Activated CD4-positive, alpha-beta T cell treated with anti-CD3 and anti-CD28 coated beads, Interleukin-10, Interleukin-2, amounts not matched to agents 100 ng/mL and 50 ng/mL, durations not matched to agents 16 hours and 8 hours (primary cell): ENCODE data around the gene AGBL3.

ENCODE experiments used
- DNase-seq: peaks from one replicate; pipeline ENCODE4 v3.0.0-alpha.2; 2020

The AGBL3 gene

GRCh38 chr7:134986363-134987251, at the start of gene AGBL3:
TSS of gene AGBL3 (plus strand) at chr7:134986508. CDS start at chr7:134987934, 1,426 bp downstream.
- peak; percentile 96 for DNase-seq

DNA sequence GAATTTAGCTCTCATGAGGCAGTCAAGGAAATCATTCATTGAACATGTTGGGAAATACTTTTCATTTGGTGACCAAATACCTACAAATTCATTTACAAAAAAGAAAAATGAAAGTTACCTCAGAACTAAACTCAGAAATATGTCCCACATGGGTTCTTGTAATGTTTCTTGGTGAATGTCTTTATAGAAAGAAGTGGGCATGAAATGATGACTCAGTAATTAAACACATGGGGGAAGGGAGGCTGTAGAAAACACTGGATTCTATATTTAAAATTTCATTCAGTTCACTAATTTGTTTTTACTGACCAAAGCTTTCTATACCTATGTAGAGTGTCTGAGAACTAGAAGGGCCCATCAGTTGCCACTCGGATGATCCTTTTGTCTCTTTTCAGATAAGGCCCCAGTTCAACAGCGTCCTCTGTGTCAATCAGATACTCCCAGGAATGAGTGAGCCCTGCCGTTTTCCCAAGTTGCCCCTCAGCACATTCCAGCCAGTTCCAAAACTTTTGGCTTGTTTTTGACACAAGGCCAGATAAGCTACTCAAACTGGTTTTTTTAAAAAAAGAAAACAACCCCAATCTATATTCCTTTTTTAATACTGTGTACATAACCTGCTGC, 49.3 kb upstream of the AGBL3 start:
- DNase-seq = no peak

DNA sequence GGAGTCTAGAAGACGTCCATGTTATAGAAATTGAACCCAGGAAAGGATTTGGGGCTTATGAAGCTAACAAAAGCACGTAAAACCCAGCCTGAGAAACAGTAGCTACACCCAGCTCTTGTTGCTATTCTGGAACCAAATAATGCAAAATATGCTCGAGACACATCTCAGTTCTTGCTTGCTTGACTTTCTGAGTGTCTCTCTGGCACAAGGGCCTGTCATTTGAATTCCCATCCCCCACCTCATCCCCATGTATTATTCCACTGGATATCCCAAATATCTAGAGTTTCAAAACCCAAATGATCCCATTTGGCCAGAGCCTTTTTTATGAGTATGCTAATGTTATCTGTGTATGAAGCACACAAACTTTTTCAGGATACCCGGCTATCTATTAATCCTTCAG, 48.2 kb upstream of the AGBL3 start:
- no peak for DNase-seq

- DNase-seq = no peak
Measured at GRCh38 chr7:134939136-134939535, 47.2 kb upstream of the AGBL3 start.

DNA sequence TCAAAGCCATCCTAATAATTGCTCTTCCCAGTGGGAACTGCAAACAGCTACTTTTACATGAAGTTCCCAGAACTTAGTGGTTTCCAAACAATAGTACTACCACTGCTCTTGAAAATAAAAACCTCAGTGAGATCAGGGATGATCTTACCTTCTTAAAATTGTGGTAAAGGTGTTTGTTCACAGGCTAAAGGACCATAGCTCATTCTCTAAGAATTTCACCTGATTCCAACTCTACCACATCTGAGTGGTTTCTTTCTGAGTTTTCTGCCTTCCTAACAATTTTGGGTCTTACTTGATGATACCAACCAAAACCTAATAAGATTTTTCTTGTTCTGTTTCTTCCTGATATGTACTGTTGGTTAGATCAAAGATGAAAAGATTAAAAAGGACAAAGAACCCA, 45.6 kb upstream of the AGBL3 start:
- no peak for DNase-seq

GRCh38 chr7:134941185-134941900, 45.0 kb upstream of the AGBL3 start:
- no peak for DNase-seq

DNA sequence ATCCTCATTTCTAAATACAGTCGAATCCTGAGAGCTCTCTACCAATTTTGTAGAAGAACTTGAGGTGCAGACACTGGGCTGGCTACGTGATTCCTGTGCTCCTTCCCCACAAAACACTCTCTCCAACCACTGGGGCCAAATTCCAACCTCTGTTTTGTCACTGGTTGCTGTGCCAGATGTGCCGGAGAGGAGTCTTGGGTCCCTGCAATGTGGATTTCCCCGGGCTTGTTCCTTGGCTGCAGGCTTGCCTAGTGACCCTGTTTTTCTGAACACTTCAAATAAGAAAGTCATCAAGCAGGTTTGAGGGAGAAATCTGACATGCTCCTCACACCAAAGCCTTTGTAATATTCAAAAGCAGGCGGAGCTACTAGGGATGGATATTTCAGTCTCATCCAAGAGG, 44.4 kb upstream of the AGBL3 start:
- DNase-seq = no peak

DNA sequence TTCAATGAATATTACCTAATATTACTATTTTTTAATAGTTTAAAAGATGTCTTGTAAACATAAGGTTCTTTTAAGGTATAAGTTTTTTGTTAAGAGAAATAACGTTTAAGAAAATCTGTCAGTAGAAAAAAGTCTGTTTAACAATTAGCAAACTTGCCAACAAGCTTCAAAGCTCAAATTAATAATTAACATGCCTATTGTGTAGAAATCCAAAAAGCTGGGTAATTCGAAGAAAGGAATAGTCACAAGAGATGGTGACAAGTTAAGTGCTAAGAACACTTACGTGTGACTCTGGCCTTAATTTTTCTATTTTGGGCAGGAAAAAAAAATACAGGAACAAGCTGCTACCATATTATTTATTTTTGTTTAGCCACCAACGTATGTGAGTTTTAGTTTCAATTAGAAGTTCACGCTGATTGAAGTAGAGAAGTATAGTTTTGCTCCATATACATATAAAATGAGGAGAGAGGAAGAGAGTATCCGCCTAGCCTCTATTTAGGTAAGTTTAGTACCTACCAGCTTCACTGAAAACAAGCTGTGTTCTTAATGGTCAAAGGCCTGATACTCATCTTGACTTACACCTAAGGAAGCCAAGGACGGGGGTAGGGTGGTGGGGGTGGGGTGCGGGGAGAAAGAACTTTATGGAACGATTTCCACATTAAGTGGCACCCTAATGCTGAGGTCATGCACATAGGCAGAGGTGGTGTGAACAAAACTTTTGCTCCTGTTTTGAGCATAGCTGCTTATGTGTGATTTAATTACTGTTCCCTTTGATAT, 43.4 kb upstream of the AGBL3 start:
- DNase-seq = no peak

- peak; percentile 34 for DNase-seq
Measured at GRCh38 chr7:134943785-134944400, 42.4 kb upstream of the AGBL3 start.

GRCh38 chr7:134945691-134946090, 40.6 kb upstream of the AGBL3 start:
- no peak for DNase-seq

DNA sequence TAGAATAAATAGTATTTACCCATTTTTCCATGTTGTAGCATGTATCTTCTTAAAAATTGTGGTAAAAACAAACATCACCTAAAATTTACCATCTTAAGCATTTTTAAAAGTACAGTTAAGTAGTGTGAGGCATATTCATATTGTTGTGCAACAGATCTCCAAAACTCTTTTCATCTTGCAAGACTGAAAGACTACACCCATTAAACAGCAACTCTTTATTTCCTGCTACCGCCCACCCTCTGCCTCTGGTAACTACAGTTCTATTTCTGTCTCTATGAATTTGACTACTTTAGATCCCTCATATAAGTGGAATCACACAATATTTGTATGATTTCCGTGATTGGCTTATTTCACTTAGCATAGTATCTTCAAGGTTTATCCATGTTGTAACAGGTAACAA, 40.0 kb upstream of the AGBL3 start:
- DNase-seq = no peak

GRCh38 chr7:134947329-134947728, 39.0 kb upstream of the AGBL3 start:
- no peak for DNase-seq

DNA sequence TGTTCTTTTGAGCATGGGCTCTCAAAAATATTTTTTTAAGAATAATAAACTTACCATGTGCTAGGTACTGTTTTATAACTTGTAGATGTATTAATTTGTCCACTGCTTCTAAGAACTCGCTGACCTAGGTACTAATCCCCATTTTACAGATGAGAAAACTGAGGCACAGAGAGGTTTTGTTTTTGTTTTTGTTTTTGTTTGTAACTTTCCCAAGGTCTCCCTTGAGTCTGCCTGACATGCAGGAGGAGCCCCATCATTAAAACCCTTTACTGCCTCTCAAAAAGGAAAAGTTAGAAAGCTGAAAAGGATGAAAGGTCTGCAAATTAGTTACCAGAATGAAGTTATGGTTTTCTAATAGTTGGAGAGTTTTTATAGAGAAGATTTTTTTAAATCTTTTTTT, 38.5 kb upstream of the AGBL3 start:
- DNase-seq = no peak

DNA sequence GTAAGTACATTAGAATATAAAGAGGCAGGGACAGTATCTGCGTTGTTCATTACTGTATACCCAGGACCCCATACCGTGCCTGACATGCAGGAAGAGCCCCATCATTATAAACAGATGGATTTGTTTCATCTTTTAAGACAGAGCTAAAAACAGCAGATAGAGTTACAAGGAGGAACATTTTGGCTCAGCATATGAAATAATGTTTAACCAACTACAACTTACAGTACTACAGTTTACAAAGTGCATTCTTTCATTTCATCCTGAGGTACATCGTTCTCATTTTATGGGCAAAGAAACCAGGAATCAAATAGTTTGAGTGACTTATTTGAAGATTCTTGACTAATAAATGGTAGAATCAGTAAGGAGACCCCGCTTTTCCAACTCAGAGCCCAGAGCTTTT, 38.1 kb upstream of the AGBL3 start:
- no peak for DNase-seq

- no peak for DNase-seq
Measured at GRCh38 chr7:134948736-134949135, 37.6 kb upstream of the AGBL3 start.

- no peak for DNase-seq
Measured at GRCh38 chr7:134949171-134949570, 37.1 kb upstream of the AGBL3 start.

DNA sequence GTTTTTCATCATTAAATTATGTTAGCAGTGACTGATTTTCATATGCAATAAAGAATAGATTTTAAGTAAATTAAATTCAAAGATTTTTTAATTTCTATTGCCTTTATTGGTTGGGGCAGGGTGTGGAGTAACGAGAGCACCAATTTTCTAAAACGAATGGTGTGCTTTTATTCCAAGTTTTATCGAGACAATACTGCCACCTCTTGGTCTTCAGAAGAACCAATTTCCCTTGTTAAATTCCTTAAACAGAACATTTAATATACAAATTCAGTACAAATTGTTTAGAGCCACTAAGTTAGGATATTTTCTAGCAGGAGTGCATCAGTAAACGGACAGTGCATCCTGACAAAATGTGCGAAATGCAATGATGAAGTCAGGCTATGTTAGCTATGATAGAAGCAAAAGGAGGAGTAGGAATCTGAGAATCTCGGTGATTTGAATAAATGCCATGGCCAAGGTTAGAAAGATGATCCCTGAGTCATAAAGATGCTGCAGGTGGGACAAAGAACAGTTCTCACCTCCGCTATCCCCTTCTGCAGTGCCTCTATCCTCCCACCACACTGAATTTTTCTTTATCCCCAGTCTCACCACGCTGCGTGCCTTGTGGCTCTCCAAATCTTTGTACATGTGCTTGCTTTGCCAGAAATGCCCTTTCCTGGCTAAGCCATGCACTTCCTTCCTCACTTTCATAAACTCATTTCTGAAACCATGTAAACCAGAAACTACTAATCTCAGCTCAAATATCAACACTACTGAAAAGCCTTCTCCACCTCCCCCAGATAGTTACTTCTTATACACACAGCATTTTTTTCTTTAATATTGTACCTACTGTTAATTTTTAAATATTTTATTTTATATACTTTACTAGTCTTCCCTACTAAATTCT, 31.9 kb upstream of the AGBL3 start:
- peak; percentile 47 for DNase-seq

DNA sequence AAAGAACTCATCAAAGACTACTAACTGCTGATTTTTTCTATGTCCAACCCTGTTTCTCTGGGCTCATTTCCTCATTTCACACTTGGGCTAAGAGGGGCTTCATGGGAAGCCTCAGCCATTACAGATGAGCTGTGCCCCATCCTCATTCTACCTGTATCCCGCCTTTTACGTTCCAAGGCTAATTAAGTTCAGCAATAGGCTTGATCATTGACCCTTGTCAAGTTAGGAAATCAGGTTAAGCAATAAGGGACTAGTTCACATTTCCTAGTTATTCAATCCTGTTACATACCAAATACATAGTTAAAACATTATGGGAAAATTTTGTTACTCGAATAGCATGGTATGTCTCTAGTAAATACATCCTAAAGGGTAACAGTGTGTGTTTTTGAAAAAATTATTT, 29.3 kb upstream of the AGBL3 start:
- DNase-seq = no peak

DNA sequence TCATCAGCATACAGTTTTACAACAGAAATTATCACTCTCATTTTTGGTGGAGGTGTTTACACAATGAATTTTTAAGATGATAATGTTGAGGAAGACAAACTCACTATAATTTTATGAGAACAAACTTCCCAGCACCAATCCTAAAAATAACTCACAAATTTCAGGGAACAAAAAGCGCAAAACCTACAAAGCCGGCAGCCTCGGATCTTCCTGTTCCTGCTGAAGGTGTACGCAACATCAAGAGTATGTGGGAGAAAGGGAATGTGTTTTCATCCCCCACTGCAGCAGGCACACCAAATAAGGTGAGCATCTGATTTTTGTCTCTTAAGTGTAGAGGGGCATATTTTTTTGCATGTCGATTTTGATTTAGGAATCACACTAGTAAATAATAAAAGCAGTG, 26.5 kb upstream of the AGBL3 start:
- no peak for DNase-seq

DNA sequence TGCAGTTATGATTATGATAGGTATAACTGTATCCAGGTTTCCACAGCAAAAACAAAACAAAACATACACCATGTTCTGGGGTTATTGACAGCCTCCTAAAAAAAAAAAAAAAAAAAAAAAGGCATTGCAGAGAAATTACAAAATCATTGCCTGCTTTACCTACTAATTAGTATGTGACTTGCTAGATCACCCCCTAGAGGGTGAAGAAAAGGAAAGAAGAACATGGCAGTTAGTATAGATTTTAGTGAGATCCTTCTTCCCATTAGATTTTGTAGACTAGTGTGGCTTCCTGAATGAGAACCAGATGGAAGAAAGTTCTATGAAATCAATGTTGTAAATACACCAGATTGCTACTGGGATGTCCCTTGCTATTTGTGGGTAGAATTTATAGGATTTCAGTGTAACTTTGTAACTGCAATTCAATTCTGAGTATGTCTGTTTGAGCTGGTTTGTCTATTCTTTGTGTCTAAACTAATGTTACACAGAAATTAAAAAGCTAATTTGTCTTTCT, 24.0 kb upstream of the AGBL3 start:
- no peak for DNase-seq

DNA sequence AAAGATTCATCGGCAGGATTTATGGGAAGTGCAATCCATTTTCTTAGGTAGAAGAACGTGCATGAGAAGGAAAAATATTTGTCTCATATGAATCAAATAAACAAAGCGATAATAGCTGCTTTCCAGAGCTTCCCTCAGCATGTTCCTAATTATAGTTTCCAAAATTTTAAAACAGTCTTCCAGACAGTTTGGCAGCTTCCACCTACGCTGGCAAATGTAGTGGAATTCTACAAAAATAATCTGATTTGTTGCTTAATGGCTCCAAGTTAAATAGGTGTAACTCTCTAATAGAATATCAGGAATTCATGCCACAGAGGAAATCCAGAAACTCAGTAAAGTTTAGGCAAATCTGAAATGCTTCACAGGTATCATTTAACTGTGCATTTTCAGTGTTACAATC, 23.3 kb upstream of the AGBL3 start:
- DNase-seq = no peak
